Anterior cingulate cortex (tissue), 58 donors: ENCODE results near the gene SLC35A5.

Experiments used
- DNase-seq, 58 donors: peaks; one replicate each; lab custom pipeline; 2025; lab: John Stamatoyannopoulos, UW

SLC35A5 gene

DNA sequence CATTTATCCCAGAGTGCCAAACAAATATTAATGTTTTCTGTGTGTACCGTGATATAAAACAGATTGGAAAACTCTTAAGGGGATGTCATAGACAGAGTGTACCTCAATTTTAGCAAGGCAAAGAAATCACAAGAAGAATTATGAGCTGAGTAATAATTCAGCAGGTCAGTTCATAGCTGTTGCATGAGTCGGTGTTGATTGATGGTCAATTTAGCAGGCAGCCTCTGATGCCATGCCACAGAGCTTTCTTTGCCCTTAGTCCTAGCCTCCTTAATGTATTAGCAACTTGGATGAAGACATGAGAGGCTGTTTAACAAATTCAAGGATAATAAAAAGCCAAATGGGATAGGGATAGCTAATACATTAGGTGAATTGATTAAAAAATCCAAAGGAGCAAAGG is 6.8 kb downstream of the SLC35A5 start:
- DNase-seq = no peak

GRCh38 chr3:112569265-112569664 is 7.4 kb downstream of the SLC35A5 start:
- no peak for DNase-seq

GRCh38 chr3:112572701-112573100 is 10.9 kb downstream of the SLC35A5 start:
- no peak for DNase-seq

DNA sequence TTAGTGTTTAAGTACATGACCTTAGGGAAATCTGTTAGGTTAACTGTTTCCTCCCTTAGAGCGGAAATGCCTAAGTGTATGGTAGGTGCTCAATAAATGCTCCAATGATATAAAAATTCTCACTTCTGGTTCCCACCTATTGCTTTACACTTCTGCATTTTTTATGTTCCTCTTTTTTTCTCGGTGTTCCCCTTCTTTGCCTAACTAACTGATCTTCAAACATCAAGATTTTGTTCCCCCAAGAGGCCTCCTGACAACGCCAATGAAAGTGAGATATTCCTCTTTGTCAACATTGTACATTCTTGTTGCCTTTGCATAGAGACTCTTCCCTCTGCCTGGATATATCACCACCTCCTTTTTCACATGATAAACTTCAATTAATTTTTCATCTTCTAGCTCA is 17.4 kb downstream of the SLC35A5 start:
- no peak for DNase-seq

GRCh38 chr3:112579697-112580096 is 17.9 kb downstream of the SLC35A5 start:
- no peak for DNase-seq

DNA sequence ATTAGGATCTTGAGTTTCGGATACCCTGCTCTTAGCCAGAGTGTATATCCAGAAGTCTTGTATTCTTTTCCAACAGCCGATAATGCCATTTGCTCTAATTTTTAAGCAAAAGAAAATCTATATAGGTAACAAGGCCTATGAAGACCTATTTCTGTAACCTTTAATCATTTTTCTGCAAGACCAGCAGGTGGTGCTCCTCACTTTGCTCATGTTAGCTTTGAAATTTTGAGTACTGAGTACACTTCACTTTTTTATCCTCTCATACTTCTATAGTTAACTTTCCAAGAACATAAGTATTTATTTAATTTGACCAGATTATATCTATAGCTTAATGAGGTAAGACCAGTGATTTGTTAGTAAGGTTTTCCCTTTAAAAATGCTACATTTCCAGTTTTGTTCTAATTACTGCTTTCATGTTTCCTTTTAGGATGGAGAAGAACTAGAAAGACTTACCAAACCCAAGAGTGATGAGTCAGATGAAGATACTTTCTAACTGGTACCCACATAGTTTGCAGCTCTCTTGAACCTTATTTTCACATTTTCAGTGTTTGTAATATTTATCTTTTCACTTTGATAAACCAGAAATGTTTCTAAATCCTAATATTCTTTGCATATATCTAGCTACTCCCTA is 20.5 kb downstream of the SLC35A5 start:
- DNase-seq = peak in 8 of 58 donors; percentile 1 to 8 (median 2)

DNA sequence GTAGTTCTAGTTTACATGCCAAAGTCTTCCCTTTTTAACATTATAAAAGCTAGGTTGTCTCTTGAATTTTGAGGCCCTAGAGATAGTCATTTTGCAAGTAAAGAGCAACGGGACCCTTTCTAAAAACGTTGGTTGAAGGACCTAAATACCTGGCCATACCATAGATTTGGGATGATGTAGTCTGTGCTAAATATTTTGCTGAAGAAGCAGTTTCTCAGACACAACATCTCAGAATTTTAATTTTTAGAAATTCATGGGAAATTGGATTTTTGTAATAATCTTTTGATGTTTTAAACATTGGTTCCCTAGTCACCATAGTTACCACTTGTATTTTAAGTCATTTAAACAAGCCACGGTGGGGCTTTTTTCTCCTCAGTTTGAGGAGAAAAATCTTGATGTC is 21.3 kb downstream of the SLC35A5 start:
- DNase-seq = no peak

DNA sequence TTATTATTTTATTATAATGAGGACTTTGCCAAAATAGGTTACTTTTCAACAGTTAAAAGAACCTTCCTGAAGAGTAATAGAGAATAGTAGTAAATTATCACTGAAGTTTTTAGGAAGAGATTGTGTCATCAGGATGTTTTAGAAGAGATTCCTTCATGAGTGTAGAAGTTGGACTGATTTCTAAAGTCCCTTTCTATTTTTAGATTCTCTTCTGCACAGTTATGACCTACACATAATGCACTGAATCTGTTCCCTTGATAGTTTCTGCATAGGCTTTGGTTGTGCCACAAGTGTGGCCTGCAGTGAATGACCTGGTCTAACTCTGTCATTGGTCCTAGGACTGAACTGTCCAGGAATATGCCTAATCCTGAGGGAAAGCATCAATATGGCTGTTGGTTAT is 23.9 kb downstream of the SLC35A5 start:
- DNase-seq = no peak

GRCh38 chr3:112587336-112587735 is 25.5 kb downstream of the SLC35A5 start:
- no peak for DNase-seq

DNA sequence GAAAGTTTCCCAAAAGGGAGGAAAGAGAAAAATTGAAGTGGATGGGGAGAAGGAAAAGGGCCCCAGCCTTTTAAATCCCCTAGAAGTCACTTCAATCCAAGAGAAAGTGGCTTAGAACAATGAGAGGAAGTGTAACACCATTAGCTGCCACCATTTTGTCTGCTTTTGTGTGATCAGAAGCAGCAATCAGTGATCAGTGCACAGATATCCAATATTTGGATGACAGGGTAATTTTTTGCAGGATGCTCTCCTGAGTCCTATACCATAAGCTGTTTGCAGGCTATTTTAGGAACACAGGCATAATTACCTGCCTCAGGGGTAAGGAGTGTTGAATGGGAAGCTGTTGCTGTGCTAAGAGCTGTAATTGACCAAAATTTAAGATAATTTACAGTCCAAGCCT is 31.4 kb downstream of the SLC35A5 start:
- no peak for DNase-seq

DNA sequence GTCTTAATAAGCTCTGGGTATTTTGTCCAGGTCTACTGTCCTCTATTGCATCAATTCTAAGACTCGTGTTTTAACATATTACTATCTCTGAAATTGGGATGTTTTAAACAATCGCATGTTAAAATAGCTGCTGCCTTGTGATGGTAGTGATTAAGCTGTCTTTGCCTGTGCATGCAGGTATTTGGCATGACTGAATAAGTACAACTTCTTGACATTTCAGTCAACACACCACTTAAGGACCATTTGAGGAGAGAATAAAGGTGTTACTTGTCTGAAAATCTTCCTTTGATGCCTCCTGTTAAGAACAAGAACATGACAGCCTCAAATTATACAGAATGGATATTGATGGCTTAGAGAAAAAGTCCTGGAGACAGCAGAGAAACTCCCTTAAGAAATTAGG is 33.0 kb downstream of the SLC35A5 start:
- no peak for DNase-seq

DNA sequence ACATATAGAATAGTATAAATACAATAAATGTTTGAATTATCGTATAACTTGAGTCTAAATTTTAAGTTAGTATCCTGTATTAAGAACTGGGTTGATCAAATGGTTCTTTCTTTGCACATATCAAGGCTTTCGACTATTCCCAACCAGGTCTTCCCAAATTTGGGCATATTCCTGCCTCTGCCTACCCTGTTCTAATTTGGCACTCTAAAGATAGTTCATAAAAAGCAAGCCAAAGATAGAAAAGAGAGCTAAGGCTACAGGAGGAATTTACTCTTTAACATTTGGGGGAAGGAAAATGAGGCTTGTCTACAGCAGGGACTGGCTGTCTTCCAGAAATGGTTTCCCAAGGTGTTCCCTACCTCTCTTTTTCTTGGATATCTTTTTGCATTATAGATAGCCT is 36.1 kb downstream of the SLC35A5 start:
- DNase-seq = no peak

DNA sequence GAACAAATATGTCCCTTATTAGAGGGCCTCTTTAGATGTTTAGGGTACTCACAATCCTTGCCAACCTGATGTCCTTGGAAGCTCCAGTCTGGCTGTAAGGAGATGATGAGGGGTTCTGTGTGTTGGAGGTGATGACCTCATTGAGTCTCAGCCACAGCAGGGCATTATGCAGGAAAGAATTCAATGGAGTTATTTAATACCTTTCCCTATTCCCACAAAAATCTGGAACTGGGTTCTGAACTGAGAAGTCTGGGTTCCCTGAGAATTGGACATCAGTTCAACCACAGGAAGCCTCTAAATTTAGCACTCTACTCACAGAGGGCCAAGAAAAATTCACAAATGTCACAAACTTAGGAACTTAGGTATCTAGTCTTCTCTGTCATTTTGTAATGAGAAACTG is 36.9 kb downstream of the SLC35A5 start:
- DNase-seq = no peak

DNA sequence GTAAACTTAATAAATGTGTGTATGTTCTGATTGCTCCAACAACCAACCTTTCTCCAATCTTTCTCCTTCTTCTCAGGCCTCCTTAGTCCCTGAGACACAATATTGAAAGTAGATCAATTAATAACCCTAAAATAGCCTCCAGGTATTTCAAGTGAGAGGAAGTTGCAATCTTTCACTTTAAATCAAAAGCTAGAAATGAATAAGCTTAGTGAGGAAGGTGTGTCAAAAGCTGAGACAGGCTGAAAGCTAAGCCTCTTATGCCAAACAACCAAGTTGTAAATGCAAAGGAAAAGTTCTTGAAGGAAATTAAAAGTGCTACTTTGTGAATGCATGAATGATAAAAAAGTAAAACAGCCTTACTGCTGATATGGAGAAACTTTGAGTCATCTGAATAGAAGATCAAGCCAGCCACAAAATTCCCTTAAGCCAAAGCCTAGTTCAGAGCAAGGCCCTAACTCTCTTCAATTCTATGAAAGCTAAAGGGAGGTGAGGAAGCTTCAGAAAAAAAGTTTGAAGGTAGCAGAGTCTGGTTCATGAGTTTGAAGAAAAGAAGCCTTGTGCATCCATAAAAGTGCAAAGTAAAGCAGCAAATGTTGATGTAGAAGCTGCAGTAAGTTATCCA is 40.5 kb downstream of the SLC35A5 start:
- DNase-seq = no peak

- no peak for DNase-seq
Observed at GRCh38 chr3:112604536-112604935, 42.7 kb downstream of the SLC35A5 start.

- DNase-seq = peak in 27 of 58 donors; percentile 4 to 75 (median 24)
Observed at GRCh38 chr3:112605285-112605684, 43.4 kb downstream of the SLC35A5 start.

- DNase-seq = no peak
Observed at GRCh38 chr3:112606098-112606497, 44.3 kb downstream of the SLC35A5 start.

DNA sequence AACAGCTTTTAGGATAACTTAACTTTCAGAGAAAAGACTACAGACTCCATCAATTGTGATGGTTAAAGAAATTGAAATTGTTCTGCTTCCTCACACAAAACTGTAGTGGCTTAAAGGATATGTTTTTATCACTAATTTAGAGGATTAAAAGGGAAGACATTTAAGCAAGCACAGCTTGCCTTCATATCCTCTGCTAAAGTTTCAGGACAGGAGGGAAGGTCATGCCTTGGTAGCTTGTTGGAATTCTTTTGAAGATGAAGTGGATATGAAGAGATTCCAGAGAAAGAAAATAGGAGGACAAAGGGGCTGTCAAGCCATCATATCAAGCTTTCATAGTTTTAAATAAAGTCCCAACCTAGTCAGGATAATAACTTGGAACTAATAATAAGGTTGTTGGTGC is 46.0 kb downstream of the SLC35A5 start:
- no peak for DNase-seq

GRCh38 chr3:112610121-112610520 is 48.3 kb downstream of the SLC35A5 start:
- no peak for DNase-seq

DNA sequence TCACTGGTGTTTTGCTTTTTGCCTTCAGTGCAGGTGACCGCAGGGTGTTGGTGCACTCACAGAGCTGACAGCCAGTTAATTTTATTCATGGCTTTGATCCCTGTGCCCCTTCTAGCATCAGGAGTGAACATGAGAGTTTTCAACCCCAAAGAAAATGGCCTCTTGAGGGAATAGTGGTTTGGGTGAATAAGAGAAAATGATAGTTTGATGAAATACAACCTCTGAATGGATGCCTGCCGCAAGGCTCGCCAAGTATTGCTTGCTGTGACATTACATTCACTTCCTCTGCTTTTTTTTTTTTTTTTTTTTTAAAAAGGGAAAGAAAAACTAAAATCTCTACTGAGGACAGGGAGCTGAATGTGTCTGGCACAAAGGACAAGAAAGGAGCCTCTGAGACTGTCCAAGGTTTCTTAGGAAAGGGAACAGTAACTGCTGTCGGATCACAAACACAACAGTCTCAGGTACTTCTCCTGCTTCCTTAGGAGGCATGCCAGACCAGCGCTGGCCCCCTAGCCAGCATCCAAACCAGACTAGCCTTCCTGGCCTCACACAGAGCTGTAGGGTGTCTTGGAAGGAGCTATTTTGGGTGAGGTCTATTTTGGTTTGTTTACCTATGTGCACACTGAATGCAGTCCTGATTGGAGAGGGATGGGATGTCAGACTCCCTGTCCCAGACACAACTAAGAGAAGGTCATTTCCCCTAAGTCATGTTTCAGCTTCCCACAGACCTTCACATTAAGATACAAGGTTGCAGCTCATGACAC is 50.1 kb downstream of the SLC35A5 start:
- DNase-seq = no peak

DNA sequence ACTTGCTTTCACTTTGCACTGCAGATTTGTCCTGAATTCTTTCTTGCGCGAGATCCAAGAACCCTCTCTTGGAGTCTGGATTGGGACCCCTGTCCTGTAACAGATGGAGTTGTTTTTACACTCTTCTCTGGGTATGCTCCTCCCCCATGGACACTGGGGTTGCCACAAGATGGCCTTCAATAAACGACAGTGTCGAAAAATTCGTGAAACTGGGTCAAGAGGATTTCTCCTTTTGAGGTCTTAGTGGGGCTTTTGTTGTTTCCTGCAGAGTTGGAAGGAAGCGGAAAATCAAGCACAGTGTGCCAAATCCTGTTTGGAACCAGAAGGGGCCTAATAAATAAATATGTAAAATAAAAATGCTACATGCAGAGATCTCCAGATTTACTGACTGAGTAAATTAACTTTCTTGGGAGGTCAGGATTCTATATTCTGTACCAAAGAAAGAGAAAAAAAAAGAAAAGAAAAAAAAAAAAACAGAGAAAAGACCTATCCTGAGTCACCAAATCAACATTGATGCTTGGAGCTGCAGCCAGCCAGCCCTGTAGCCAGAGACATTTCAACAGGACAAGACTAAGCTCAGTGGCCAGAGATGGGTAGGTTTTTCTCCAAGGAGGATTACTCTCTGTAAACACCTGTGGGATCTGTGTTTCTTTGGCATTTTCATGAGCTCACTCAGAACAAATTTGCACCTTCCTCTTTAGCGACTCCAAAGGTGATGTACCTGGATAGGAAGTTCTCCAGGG is 54.3 kb downstream of the SLC35A5 start:
- peak in 2 of 58 donors; percentile 4 to 6 for DNase-seq
